GM12878 (cell line): Measurements from ENCODE around the gene COPS3. TPM values are rescaled to one million over a fixed set of nuclear protein-coding genes. Genes with fewer than 3 reads are reported as not detected.

Source experiments
- ATAC-seq: fragments of 200-7000 bp; cut with Tn5 transposase; 3 replicates; pipeline ENCODE4 v1.9.1; 2020; ENCODE audit warnings: mild to moderate bottlenecking, moderate library complexity
- BruUV-seq: library from RNA; stranded (reverse); fragments of 400-500 nt; replicated peaks from 2 replicates; lab custom pipeline; 2021; lab: Mats Ljungman, UMichigan
- CTCF ChIA-PET: fragments of 300-600 bp; sonication (Branson Sonifier 250); formaldehyde crosslinking; extraction: SDS; loops from one replicate; lab custom pipeline; 2021; ENCODE audit warnings: inconsistent platforms; lab: Yijun Ruan, JAX
- POLR2A ChIA-PET: fragments of 350-600 bp; formaldehyde crosslinking; extraction: SDS; loops from one replicate; lab custom pipeline; 2021; ENCODE audit warnings: inconsistent platforms; lab: Charles Lee
- RAD21 ChIA-PET: fragments of 300-600 bp; sonication (Branson Sonifier 250); formaldehyde crosslinking; loops from one replicate; lab custom pipeline; 2023; ENCODE audit warnings: antibody characterized with exemption; ENCODE audit not compliant: unreplicated experiment; lab: Charles Lee
- SMC1A ChIA-PET: fragments of 300-600 bp; sonication (Branson Sonifier 250); formaldehyde crosslinking; loops from one replicate; lab custom pipeline; 2023; ENCODE audit not compliant: unreplicated experiment, uncharacterized antibody; lab: Charles Lee
- DNase-seq: peaks from one replicate; pipeline ENCODE4 v3.0.0-alpha.2; 2011; ENCODE audit warnings: low read depth, low spot score
- FAIRE-seq: peaks from 3 replicates; lab custom pipeline; 2011; peaks lifted over from hg19 to GRCh38; lab: Jason Lieb, UNC
- H2AFZ ChIP-seq: 2 replicates; pipeline ENCODE4 v1.6.0; 2011; ENCODE audit warnings: low read depth, low read length, control low read depth; ENCODE audit not compliant: control insufficient read depth
- H3K27ac ChIP-seq: 2 replicates; pipeline ENCODE4 v1.5.1; 2011; ENCODE audit warnings: control low read depth; ENCODE audit not compliant: control insufficient read depth, insufficient read depth
- H3K27me3 ChIP-seq, 2 experiments: replicated peaks in 1 of 2; 2 replicates each; pipeline versions ENCODE4 v1.6.0 to v1.6.1; 2011; ENCODE audit warnings: low read length in 1 of 2; ENCODE audit not compliant: control insufficient read depth in 2 of 2, insufficient read depth in 2 of 2
- H3K36me3 ChIP-seq, 2 experiments: 2 replicates each; pipeline ENCODE4 v1.5.1; 2011; ENCODE audit warnings: low read length in 1 of 2; ENCODE audit not compliant: control insufficient read depth in 2 of 2, insufficient read depth in 2 of 2
- H3K4me1 ChIP-seq: 2 replicates; pipeline ENCODE4 v1.6.1; 2011; ENCODE audit warnings: mild to moderate bottlenecking, low read length, moderate library complexity, mixed read lengths; ENCODE audit not compliant: control insufficient read depth, insufficient read depth
- H3K4me2 ChIP-seq: 2 replicates; pipeline ENCODE4 v1.6.0; 2011; ENCODE audit warnings: control low read depth; ENCODE audit not compliant: control insufficient read depth, insufficient read depth
- H3K4me3 ChIP-seq: fragments of 200-600 bp; sonication (generic); 2 replicates; pipeline ENCODE4 v1.5.1; 2016
- H3K79me2 ChIP-seq: 2 replicates; pipeline ENCODE4 v1.6.0; 2011; ENCODE audit warnings: low read length; ENCODE audit not compliant: control insufficient read depth, insufficient read depth
- H3K9ac ChIP-seq: 2 replicates; pipeline ENCODE4 v1.8.0; 2011; ENCODE audit warnings: low read length, control low read depth, mixed read lengths; ENCODE audit not compliant: control insufficient read depth, insufficient read depth
- H3K9me3 ChIP-seq: replicated peaks from 3 replicates; pipeline ENCODE4 v1.5.1; 2011; ENCODE audit warnings: mild to moderate bottlenecking, low read length; ENCODE audit not compliant: control insufficient read depth, insufficient read depth
- H4K20me1 ChIP-seq: 2 replicates; pipeline ENCODE4 v1.6.0; 2011; ENCODE audit not compliant: control insufficient read depth, insufficient read depth
- ATF3 ChIP-seq: IDR thresholded peaks from 2 replicates; pipeline ENCODE4 v1.6.1; 2011; ENCODE audit warnings: low read depth, mild to moderate bottlenecking, low read length, moderate library complexity, borderline replicate concordance; ENCODE audit errors: extremely low read depth
- EZH2 ChIP-seq: IDR thresholded peaks from 2 replicates; pipeline ENCODE4 v1.6.1; 2012; ENCODE audit warnings: low read depth, mild to moderate bottlenecking, control low read depth, inconsistent platforms, low read length, borderline replicate concordance; ENCODE audit not compliant: control insufficient read depth
- NFYA ChIP-seq: IDR thresholded peaks from 2 replicates; pipeline ENCODE4 v1.6.1; 2011; ENCODE audit warnings: low read depth, mild to moderate bottlenecking, low read length, improper control_type of control experiment, borderline replicate concordance
- POLR2AphosphoS2 ChIP-seq: IDR thresholded peaks from 2 replicates; pipeline ENCODE4 v1.6.1; 2011; ENCODE audit warnings: low read depth, mild to moderate bottlenecking, low read length, improper control_type of control experiment, moderate library complexity
- PRDM15 ChIP-seq: fragments of 450-650 bp; formaldehyde crosslinking; IDR thresholded peaks from 2 replicates; pipeline ENCODE4 v1.4.0; 2020; ENCODE audit warnings: mild to moderate bottlenecking, moderate library complexity
- ZNF24 ChIP-seq: fragments of 450-650 bp; IDR thresholded peaks from 2 replicates; pipeline ENCODE4 v1.6.1; 2017; ENCODE audit warnings: antibody characterized with exemption, mild to moderate bottlenecking
- WGBS: methylation state at CpG from one replicate; pipeline ENCODE4 v1.1.6; 2016; ENCODE audit warnings: low lambda C conversion rate; ENCODE audit not compliant: insufficient replicate concordance, insufficient coverage; ENCODE audit errors: missing lambda C conversion rate; 5-methylcytosine and 5-hydroxymethylcytosine counted together
- in situ Hi-C: fragments of 300-500 bp; cut with MboI; formaldehyde crosslinking; loops from 9 replicates; pipeline ENCODE4 v1.14.3; 2018; ENCODE audit warnings: mixed read lengths
- intact Hi-C: fragments of 100-400 bp; cut with micrococcal nuclease; formaldehyde crosslinking; loops from one replicate; pipeline ENCODE4 v1.14.2; 2022; ENCODE audit not compliant: unreplicated experiment
- polyA plus RNA-seq, 11 experiments: library from polyadenylated mRNA; depleted of rRNA in 4 of 11; unstranded in 6 of 11; stranded (reverse) in 5 of 11; fragments of >200 nt; fragmentation: Nextera tagmentation in 4 of 11; fragmentation: Illumina TruSeq in 1 of 11; extraction: Ambion mirVana in 4 of 11; extraction: Trizol in 1 of 11; gene quantifications; 1 replicate in 1 of 11; 2 replicates in 10 of 11; pipeline versions ENCODE4 v1.2.1 to v1.2.3, GENCODE V29; 2011 to 2016; ENCODE audit warnings: inconsistent platforms in 2 of 11, missing spikeins in 2 of 11, low read depth in 1 of 11
- total RNA-seq, 4 experiments: library from RNA; depleted of rRNA in 3 of 4; stranded (reverse); fragments of >200 nt in 3 of 4; fragmentation: Illumina TruSeq in 1 of 4; extraction: Trizol in 1 of 4; gene quantifications; 2 replicates each; pipeline versions ENCODE4 v1.2.1 to v1.2.3, GENCODE V29; 2013 to 2021

COPS3 gene
- total and polyA plus RNA-seq, 10 of the 15 experiments (the other 5 are each of a cell fraction or from before 2014, with no cell fraction given) = 99.7 to 187 (median 133) TPM

GRCh38 chr17:17225901-17226300, 55.1 kb downstream of the COPS3 start:
- POLR2A ChIA-PET = no interaction called here
- TF ChIP-seq ATF3 = no peak
- TF ChIP-seq NFYA = no peak
- TF ChIP-seq ZNF24 = no peak
- TF ChIP-seq POLR2AphosphoS2 = no peak
- no peak for TF ChIP-seq PRDM15
- TF ChIP-seq EZH2 = no peak
- TF ChIP-seq, all 136 proteins: peak for 0
- RAD21 ChIA-PET = no interaction called here
- SMC1A ChIA-PET = no interaction called here
- no peak overlapping the region for H3K27ac ChIP-seq
- H3K79me2 ChIP-seq = no peaks in the 10 kb centered on the region
- H3K9ac ChIP-seq = no peak overlapping the region
- BruUV-seq = no TSS peak
- CTCF ChIA-PET = interaction anchor here (1.0 kb wide), 1 partner anchor 111 kb away, joined by 3 read pairs; no protein-coding TSS in a partner anchor
- H3K4me1 ChIP-seq = no peaks in the 10 kb centered on the region
- H3K9me3 ChIP-seq = no peaks in the 10 kb centered on the region
- ATAC-seq (no peak), DNase-seq (no peak), FAIRE-seq (no peak)
- peaks cover 27 to 30% of the 10 kb centered on the region in 2 experiments for H3K36me3 ChIP-seq
- intact Hi-C loops (no loop called here), in situ Hi-C loops (no loop called here)
- 97% methylated on average over 10 of the region's 10 CpGs for WGBS
- no peak overlapping the region for H3K4me2 ChIP-seq
- H4K20me1 ChIP-seq = no peaks in the 10 kb centered on the region
- H3K4me3 ChIP-seq = no peak overlapping the region
- H2AFZ ChIP-seq = no peak overlapping the region
- H3K27me3 ChIP-seq = no peaks in the 10 kb centered on the region
